ENCODE measurements around the gene CEACAM1.
"Not testable (repeated sequence)": the region's sequence is repeated elsewhere in the genome, so short reads cannot be mapped to it uniquely, and the experiment has no call there.

Gene CEACAM1

DNA sequence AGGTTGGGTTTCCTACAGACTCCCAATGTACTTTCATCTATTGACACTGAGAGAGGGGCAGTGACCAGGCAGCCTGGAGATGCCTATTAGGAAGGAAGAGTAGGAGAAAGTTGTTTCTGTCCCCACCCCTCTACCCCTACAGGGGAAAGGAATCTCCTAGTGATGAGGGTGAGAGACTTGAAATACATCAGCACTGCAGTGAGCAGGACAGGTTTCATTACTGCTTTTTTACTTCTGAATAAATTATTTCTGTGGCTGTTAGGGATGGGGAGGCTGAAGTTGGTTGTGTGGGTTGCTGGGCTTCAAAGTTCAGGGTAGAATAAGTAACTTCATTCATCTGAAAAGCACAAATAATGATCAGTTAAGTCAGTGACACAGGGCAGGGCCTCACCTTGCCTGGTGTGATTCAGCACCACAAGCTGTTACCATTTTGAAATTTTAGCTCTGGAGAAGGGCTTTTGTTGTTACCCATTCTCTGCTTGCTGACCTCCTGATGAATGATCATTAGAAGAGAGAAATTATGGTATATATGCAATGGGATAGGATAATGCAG is 19.3 kb downstream of the CEACAM1 start:
- no peak for DNase-seq

DNA sequence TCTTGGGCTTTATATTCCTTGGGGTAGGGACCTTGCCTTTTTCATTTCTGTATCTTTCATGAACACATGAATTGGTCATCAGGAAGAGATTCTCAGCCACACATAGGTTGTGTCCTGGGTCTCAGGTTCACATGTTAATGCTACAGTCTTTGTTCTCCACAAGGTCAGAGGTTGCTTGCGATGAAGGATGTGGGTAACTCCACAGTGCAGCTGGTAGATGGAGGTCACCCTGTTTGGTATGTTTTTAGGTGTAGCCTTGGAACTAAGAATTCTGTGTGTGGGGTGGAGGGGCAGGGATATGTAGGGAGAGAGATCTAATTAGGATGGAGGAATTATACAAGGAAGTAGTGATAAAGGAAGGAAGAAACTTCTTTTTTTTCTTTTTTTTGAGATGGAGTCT is 23.2 kb downstream of the CEACAM1 start:
- DNase-seq, result no peak

DNA sequence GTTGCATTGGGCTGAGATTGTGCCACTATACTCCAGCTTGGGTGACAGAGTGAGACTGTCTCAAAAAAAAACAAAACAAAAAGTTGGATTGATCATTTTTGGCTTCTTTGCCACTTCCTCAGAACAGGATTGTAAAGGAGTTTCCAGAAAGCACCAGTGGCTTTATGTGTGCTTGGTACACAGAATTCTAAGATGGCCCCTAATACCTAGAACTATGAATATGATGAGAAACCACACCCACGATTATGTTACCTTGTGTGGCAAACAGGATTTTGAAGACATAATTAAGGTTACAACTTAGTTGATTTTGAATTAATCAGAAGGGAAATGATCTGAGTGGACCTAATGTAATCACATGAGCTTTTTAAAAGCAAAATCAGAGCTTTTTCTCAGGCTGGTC is 26.5 kb downstream of the CEACAM1 start:
- no peak for DNase-seq

DNA sequence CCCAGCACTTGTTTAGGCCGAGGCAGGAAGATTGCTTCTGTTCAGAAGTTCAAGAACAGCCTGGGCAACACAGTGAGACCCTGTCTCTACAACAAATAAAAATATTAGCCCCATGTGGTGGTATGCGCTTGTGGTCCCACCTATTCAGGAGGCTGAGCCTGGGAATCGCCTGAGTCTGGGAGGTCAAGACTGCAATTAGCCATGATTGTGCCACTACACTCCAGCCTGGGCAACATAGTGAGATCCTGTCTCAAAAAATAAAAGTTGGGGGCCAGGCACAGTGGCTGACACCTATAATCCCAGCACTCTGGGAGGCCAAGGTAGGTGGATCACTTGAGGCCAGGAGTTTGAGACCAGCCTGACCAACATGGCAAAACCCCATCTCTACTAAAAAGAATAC is 27.0 kb downstream of the CEACAM1 start:
- DNase-seq, result not testable (repeated sequence)

DNA sequence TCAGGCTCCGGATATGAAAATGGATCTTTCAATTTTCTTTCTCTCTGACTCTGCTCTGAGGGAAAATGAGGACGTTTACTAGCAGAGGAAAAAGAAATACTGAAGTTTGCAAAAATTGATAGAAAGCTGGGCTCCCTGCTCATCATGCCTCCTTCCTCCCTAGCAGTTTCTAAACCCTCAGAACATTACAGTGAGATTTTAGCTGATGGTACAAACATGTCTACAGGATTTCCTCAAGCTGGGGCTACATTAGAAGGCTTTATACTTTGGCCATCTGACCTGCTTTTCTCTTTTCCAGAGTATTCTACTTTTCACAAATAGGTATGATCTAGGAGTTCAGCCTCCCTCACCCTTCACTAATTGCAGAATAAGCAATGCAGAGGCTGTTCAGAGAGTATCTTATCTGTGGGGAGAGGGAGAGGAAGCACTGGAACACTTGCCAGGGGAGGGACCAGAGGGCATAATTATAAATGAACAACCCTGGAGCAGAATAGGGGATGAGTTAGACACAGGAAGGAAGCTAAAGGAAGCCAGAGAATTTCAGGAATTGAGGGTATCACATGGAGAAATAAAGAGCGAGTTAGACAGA is 30.0 kb downstream of the CEACAM1 start:
- no peak for DNase-seq

DNA sequence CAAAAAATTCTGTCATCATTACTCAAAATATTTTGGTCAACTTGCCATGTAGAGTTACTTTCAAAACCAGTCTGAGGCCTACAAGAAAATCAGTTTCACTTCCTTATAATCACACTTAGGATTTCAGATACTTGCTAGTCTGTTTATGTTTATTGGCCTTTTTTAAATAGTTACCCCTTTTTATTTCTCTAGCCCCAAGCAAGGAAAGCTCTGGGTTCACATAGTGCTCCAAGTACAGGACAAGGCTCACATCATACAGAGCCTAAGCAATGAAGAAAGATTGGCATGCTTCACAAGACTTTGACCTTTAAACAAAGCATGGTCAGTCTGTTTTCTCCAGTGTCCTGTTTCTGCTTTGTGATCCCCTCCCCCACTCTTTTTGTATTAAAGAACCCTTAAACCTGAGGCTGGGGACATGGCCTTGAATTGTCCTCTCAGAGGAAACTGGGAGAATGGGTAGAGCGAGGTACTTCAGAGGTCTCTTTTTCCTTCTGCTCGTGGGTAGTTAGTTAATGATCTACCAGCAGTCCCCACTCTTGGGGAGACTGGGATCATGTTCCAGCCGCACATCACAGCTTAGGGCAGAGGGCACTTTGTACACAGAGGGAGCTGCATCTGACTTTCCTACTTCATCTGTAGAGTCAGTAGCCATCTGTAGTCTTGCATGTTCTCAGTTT is 30.7 kb downstream of the CEACAM1 start:
- no peak for DNase-seq

DNA sequence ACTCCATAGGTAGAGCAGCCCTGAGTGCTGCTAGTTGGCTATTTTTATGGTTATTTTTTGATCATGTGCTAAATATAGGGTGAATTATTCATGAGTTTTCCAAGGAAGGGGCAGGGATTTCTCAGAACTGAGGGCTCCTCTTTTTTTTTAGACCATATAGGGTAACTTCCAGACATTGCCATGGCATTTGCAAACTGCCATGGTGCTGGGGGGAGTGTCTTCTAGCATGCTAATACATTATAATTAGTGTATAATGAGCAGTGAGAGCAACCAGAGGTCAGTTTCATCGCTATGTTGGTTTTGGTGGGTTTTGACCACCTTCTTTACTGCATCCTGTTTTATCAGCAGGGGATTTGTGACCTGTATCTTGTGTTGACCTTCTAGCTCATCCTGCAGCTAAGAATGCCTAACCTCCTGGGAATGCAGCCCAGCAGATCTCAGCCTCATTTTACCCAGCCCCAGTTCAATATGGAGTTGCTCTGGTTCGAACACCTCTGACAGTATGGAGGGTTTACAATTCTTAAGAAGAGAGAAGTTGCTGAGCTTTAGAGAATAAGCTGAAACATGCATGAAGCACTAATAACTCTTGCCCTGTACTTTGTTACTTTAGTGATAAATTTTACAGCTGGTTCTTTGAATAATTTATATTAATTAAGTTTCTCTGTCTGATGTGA is 31.7 kb downstream of the CEACAM1 start:
- no peak for DNase-seq

DNA sequence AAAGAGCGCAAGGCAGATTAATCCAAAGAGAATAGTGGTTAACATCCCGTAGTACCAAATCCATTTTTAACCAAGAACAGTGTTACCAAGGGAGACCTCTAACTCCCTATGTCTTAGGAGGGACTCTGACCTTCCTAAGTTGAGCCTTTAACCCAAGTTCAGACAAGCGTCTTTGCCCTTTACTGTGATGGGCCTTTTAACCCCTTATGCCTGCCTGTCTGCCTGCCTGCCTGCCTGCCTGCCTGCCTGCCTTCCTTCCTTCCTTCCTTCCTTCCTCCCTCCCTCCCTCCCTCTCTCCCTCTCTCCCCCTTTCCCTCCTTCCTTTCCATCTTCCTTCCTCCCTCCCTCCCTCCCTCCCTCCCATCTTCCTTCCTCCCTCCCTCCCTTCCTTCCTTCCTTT is 32.6 kb downstream of the CEACAM1 start:
- DNase-seq, result no peak

DNA sequence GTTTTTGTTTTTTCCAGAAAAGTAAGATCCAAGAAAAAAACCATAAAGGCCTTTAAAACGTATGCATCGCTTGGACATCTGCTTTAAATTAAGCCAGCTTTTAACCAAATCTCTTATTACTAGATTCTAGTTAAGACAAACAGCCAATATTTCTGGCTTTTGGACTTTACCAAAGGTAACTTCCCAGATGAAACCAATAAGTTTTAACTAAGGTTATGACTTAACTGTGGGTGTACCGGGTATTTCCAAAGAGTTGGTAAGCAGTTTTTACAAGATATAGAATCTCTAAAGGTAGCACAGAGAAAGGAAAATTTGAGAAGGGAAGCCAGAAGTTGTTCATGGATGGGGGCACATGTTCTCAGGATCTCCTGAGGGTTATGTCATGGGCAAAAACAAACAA is 34.0 kb downstream of the CEACAM1 start:
- no peak for DNase-seq

DNA sequence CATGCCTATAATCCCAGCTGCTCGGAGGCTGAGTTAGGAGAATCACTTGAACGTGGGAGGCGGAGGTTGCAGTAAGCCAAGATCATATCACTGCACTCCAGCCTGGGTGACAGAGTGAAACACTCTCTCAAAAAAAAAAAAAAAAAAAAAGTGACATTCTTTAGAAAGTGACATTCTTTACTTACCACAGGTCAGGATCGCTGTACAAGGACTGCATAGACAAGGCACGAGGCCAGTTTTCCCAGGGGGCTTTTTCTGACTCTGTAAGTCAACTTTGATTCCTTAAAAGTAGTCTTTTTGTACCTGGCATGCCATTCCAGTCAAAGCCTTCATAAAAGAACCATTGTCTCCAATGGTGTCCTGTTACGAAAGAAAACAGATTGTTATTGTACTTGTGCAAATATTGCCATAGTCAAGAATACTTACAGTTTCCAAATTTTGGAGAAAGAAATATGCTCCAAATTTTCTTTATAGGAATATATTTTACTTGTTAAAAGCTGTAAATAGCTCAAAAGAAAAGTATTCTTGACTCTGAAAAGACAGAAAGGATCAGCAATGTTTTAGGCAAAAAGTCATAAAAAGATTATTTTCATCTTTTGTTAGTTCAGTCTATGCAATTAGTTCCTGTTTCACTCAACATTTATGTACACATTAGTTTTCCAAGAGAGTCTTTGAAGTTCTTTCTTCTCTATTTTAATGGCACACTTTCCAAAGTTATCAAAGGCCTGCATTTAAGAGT is 39.3 kb downstream of the CEACAM1 start:
- DNase-seq, result no peak

DNA sequence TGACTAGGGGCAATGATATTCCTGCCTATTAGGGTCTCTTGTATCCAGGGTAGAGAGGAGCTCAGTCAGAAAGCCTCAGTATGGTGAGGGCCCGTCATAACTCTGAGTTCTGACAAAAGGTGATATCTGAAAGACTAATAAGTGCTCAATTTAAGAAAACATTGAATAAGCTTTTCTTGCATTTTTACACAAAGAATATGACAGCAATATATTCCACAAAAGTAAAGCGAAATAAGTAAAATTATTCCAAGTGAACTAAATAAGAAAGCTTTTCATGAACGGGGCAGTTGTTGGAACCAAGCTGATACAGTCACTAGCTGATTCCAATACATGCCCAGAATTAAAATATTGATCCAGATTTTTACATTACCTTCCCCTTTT is 40.5 kb downstream of the CEACAM1 start:
- no peak for DNase-seq

DNA sequence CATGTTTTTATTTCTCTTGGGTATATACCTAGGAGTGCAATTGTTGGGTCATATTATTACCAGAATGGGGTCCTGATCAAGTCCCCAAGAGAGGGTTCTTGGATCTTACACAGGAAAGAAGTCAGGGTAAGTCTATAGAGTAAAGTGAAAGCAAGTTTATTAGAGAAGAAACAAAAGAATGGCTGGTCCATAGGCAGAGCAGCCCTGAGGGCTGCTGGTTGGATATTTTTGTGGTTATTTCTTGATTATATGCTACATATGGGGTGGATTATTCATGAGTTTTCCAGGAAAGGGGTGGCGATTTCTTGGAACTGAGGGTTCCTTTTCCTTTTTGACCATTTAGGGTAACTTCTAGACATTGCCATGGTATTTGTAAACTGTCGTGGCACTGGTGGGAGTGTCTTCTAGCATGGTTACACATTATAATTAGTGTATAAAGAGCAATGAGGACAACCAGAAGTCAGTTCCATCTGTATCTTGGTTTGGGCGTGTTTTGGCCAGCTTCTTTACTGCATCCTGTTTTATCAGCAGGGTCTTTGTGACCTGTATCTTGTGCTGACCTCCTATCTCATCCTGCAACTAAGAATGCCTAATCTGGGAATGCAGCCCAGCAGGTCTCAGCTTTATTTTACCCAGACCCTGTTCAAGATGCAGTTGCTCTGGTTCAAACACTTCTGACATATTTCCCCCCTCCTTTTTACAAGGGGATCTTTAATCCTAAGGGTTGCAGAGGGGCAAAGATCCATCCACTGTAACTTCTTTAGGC is 41.1 kb downstream of the CEACAM1 start:
- no peak for DNase-seq

DNA sequence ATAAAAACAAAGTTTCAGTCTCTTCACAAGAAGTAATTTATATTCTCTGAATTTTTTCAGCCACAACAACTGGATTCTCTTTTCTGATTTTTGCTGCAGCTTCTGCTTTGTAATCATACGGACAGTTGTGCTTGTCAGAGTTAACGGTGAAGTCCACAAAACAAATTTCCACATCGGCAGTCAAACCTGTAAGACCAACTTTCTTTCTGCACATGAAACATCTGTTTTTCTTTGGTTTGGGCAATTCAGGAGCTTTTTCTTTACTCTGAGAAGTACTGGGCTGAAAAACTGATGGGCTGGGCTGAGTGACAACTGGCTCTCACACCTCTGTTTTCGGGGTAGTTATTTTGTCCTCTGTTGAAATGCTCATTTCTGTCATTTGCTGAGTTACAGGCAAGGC is 43.2 kb downstream of the CEACAM1 start:
- DNase-seq, result not testable (repeated sequence)

DNA sequence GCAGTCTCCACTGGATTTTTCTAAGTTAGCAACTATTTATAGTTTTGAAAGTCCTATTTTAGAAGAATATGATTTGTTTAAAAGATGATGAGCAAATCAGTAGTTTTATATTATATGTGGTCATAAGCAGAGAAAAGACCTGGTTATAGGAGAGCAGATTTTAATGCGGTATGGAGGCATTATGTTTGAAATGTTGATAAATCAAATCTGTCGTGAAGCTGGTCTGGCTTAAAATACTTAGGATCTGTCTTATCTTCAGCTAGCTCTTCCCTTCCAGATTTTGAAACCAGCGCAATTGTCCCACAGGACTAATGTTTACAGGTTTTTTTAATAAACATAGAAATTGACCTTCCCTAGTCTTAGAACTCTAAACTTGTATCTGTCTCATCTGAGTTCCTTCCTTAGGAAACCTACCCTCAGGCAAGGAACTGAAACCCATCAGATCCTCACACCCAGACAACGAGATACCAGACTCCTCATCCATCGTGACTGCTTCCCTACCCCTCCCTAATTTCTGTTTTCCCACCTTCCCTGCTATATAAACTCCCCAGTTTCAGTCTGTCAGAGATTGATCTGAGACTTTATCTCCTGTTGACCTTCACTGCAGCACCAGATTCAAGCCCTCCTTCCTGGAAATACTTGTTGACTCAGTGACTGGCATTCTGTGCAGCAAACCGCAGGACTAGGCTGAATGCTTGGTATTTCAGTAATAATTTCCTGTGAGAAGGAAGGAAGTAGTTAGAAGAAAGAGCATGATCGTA is 47.8 kb downstream of the CEACAM1 start:
- no peak for DNase-seq

DNA sequence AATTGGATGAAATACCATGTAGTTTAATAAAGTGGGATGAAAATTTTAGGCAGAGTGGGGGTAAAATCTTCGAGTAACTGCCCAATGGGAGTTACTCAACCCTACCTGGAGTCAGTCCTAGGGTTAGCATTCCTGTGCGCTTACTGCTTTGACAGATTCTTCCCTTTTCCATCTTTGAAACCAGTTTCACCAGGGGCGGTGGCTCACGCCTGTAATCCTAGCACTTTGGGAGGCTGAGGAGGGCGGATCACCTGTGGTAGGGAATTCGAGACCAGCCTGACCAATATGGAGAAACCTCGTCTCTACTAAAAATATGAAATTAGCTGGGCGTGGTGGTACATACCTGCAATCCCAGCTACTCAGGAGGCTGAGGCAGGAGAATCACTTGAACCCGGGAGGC is 48.5 kb downstream of the CEACAM1 start:
- DNase-seq, result no peak

DNA sequence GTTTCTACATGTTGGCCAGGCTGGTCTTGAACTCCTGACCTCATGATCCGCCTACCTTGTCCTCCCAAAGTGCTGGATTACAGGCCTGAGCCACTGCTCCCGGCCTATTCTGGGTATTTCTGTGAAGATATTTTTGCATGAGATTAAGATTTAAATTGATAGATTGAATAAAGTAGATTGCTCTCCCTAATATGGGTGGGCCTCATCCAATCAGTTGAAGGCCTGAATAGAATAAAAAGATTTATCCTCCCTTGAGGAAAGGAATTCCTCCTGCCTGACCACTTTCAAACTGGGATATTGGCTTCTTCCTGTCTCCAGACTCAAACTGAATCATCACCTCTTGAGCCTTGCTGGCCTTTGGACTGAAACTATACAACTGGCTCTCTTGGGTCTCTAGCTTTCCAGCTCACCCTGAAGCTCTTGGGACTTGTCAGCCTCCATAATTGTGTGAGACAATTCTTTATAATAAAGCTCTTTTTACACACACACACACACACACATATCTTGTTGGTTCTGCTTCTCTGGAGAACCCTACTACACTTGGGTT is 49.4 kb downstream of the CEACAM1 start:
- DNase-seq, result no peak

DNA sequence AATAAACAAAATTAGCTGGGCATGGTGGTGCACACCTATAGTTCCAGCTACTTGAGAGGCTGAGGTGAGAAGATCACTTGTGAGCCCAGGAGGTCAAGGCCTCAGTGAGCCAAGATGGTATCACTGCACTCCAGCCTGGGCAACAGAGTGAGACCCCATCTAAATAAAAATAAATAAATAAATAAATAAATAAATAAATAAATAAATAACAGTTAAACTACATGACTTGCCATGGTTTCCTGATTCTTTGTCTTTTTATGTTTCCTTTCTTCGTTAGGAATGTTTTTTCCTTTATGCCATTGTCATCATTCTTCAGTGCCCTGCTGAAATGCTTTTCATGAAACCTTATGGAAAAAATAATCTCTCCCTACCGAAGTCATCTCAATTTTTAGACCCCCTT is 50.3 kb downstream of the CEACAM1 start:
- no peak for DNase-seq

DNA sequence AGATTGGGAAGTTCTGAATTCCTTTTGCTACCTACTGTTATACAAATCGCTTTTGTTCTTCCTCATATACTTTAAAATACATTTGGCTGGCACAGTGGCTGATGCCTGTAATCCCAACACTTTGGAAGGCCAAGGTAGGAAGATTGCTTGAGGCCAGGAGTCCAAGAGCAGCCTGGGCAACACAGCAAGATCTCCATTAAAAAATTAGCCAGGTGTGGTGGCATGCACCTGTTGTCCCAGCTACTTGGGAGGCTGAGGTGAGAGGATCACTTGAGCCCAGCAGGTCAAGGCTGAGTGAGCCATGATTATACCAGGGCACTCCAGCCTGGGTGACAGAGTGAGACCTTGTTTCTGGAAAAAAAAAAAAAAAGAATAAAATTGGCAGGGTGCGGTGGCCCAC is 51.2 kb downstream of the CEACAM1 start:
- no peak for DNase-seq

DNA sequence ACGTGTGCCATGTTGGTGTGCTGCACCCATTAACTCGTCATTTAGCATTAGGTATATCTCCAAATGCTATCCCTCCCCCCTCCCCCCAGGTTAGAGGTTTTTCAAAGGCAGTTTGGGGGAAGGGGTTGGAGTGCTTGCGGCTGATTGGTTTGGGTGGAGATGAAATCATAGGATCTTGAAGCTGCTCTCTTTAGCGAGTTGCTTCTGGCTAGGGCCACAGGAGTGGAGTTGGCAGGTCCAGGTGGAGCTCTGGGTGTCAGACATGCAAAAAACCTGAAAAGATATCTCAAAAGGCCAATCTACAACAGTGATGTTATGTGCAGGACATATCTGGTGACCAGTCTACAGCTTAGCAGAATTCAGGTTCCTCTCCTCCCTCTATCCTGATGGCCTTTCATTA is 52.9 kb downstream of the CEACAM1 start:
- no peak for DNase-seq

DNA sequence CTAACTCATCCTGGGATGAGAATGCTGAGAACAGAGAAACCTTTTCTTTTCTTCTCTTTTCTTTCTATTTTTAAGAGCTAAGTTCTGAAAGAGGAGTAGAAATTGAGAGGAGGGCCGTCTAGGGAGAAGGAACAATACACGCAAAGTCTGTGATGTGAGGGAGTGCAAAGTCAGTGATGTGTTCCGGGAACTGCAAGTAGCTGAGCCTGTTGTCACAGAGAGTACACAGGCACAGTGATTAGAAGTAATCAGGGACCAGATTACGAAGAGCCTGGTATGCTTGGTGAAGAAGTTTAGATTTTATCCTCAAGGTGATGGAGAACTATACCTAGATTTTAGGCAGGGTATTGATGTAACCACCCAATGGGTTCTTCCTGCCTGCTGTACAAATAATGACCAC is 53.5 kb downstream of the CEACAM1 start:
- no peak for DNase-seq

DNA sequence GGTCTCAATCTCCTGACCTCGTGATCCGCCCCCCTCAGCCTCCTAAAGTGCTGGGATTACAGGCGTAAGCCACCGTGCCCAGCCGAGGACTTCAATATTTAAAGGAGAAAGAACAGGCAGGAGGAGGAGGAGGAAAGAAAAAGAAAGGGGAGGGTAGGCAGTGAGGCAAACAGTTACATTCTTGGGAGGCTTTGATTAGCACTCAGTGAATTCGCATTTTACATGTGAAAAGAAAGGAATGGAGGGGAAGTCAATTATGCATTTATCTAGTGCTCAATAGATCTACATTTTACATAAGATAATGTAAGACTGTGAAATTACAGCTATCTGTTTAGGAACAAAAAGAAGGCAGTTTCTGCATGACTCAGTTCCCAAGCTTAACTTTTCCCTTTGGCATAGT is 54.6 kb downstream of the CEACAM1 start:
- DNase-seq, result no peak

Data from activated CD8-positive, alpha-beta memory T cell treated with anti-CD3 and anti-CD28 coated beads, Interleukin-2, amount 50 U/mL, for 48 hours (primary cell).